GM10266 (cell line): ENCODE measurements around the gene IQCE.

Experiments
- DNase-seq: peaks from one replicate; pipeline ENCODE4 v3.0.0; 2012; ENCODE audit errors: extremely low spot score
- TF ChIP-seq, protein P1 (sequence below): IDR thresholded peaks from 2 replicates; pipeline ENCODE4 v1.5.1; 2012; ENCODE audit warnings: mild to moderate bottlenecking, low read depth; ENCODE audit not compliant: control insufficient read depth, insufficient read depth; ENCODE audit errors: missing control alignments

Gene IQCE

GRCh38 chr7:2518737-2519118 lies 40.1 kb upstream of the IQCE start:
- no peak for DNase-seq
- TF ChIP-seq, protein P1, sequence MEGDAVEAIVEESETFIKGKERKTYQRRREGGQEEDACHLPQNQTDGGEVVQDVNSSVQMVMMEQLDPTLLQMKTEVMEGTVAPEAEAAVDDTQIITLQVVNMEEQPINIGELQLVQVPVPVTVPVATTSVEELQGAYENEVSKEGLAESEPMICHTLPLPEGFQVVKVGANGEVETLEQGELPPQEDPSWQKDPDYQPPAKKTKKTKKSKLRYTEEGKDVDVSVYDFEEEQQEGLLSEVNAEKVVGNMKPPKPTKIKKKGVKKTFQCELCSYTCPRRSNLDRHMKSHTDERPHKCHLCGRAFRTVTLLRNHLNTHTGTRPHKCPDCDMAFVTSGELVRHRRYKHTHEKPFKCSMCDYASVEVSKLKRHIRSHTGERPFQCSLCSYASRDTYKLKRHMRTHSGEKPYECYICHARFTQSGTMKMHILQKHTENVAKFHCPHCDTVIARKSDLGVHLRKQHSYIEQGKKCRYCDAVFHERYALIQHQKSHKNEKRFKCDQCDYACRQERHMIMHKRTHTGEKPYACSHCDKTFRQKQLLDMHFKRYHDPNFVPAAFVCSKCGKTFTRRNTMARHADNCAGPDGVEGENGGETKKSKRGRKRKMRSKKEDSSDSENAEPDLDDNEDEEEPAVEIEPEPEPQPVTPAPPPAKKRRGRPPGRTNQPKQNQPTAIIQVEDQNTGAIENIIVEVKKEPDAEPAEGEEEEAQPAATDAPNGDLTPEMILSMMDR, result no peak

- DNase-seq, result peak; percentile 100
- TF ChIP-seq, protein P1, result no peak
These were observed 39.5 kb upstream of the IQCE start, which contains the start of gene LFNG for GRCh38 chr7:2519119-2519930. LFNG (plus strand) TSS chr7:2519774; CDS start chr7:2519862, 88 bp downstream.

- TF ChIP-seq, protein P1, result no peak
- DNase-seq, result peak; percentile 73
These were observed 38.5 kb upstream of the IQCE start for GRCh38 chr7:2520131-2520760.

DNA sequence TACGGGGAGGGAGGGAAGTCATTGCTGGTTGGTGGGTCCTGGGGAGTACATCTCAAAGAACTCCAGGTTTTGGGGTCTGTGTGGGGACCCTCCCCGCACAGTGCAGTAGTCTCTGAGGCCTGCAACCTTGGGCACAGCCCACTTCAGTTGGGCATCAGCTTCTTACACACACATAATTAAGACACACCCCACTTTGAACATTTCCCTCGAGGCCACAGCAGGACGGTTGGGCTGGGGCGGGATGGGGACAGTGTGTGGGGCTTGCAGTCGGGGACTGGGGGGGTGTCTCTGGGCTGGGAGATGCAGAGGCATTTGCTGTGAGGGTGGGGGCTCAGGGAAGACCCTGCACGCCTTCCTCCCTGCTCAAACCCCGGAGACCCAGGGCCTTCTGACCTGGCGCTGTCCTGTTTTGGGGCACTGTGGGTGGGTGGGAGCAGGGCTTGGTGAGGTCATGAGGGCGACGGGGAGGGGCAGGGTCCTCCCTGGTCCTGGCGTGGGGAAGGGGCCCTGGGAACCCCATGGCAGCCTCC lies 38.0 kb upstream of the IQCE start:
- no peak for DNase-seq
- TF ChIP-seq, protein P1, result no peak

DNA sequence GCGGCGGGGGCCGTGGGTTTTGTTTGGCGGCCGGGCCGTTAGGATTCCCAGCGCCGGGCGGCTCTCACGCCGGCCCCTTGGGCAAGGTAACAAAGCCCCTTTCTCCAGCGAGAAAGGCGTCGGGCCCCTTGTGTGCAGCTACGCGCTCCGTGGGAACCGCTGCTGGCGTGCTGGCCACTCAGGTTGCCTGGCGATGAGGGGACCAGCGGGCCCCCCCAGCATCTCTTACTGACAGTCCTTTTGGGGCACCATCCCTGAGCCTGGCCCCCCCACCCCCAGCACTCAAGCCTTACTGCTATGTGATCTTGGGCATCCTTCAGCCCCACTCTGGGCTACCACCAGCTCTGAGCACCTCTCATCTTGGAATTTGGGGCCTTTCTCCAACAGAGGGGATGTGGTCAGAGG lies 37.4 kb upstream of the IQCE start:
- TF ChIP-seq, protein P1, result no peak
- no peak for DNase-seq

DNA sequence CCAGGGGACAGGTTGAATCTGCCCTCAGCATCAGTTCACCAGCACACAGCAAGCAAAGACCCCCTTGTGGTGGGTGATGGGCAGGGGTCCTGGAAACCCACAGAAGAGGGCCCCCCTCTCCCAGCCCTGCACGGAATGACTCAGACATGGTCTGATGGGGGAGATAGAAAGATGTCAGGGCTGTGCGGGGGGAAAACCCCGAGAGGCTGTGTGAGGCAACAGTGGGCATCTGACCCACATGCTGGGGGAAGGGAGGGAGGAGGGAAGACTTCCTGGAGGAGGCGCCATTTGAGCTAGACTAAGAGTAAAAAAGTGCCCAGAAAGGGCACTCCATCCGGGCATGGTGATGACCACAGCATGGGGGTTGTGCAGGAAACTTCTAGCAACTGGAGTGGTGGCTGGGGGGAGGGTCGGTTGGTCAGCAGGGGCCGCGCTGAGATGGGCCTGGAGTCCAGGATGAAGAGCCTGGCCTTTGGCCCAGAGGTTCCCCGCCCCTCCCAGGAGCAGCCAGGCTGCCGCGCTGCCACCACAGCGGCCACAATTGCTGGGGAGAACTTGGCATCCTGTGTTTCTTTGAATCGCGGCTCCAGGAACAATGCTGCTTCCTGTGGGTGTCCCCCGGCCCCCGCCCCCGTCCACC lies 36.7 kb upstream of the IQCE start:
- DNase-seq, result peak; percentile 62
- TF ChIP-seq, protein P1, result no peak
